K562 (cell line): ENCODE data around the gene CCDC93. TPM values are rescaled to one million over a fixed set of nuclear protein-coding genes. Genes with fewer than 3 reads are reported as not detected.
A peak's percentile ranks its signal among the peaks of the same experiment; 100 is the strongest.

ENCODE experiments used
- BHLHE40 ChIP-seq: IDR thresholded peaks from 2 replicates; pipeline ENCODE4 v1.6.1; 2011; ENCODE audit warnings: low read length, improper control_type of control experiment
- CSDE1 ChIP-seq, 2 experiments: fragments of 450-650 bp; IDR thresholded peaks; 2 replicates each; pipeline ENCODE4 v1.6.1; 2016; ENCODE audit warnings: mild to moderate bottlenecking in 1 of 2
- GTF3C2 ChIP-seq: IDR thresholded peaks from 3 replicates; pipeline ENCODE4 v1.6.1; 2011; ENCODE audit warnings: borderline replicate concordance, mild to moderate bottlenecking, moderate library complexity; ENCODE audit not compliant: insufficient read length; ENCODE audit errors: extremely low read depth
- HDGF ChIP-seq: fragments of 450-650 bp; IDR thresholded peaks from 2 replicates; pipeline ENCODE4 v1.6.1; 2016
- HLTF ChIP-seq: fragments of 450-650 bp; IDR thresholded peaks from 2 replicates; pipeline ENCODE4 v1.6.1; 2016
- KAT7 ChIP-seq: sonication (generic); formaldehyde crosslinking; IDR thresholded peaks from 2 replicates; pipeline ENCODE4 v1.8.0; 2022; ENCODE audit warnings: missing genetic modification reagents, mild to moderate bottlenecking, borderline replicate concordance
- NFE2 ChIP-seq: IDR thresholded peaks from 2 replicates; pipeline ENCODE4 v1.6.1; 2014; ENCODE audit warnings: antibody characterized with exemption, low read depth
- PML ChIP-seq: IDR thresholded peaks from 2 replicates; pipeline ENCODE4 v1.6.1; 2012; ENCODE audit warnings: low read length, inconsistent platforms
- PRMT5 ChIP-seq: sonication (generic); formaldehyde crosslinking; IDR thresholded peaks from 2 replicates; pipeline ENCODE4 v1.5.0; 2020; ENCODE audit warnings: missing genetic modification reagents
- RB1 ChIP-seq: fragments of 450-650 bp; IDR thresholded peaks from 2 replicates; pipeline ENCODE4 v1.6.1; 2017; ENCODE audit warnings: low read depth, mild to moderate bottlenecking
- RBBP5 ChIP-seq: fragments of 200-600 bp; sonication (generic); IDR thresholded peaks from 2 replicates; pipeline ENCODE4 v1.6.1; 2012; ENCODE audit warnings: borderline replicate concordance, mild to moderate bottlenecking, low read length, control low read depth, inconsistent platforms; ENCODE audit not compliant: insufficient read depth, poor library complexity, severe bottlenecking
- RBM15 ChIP-seq: fragments of 200-400 bp; formaldehyde crosslinking; IDR thresholded peaks from 2 replicates; pipeline ENCODE4 v1.6.1; 2018; ENCODE audit warnings: mild to moderate bottlenecking, low read length, moderate library complexity; ENCODE audit not compliant: insufficient read depth
- RFX5 ChIP-seq: IDR thresholded peaks from 2 replicates; pipeline ENCODE4 v1.6.1; 2011; ENCODE audit warnings: low read depth, mild to moderate bottlenecking, improper control_type of control experiment, low read length
- ZNF134 ChIP-seq: fragments of 250-450 bp; sonication (Bioruptor Pico); conservative IDR thresholded peaks from 2 replicates; pipeline ENCODE4 v1.4.0; 2020
- polyA plus RNA-seq, 8 experiments: library from polyadenylated mRNA; depleted of rRNA in 4 of 8; stranded (reverse) in 5 of 8; unstranded in 3 of 8; fragments of >200 nt; fragmentation: Nextera tagmentation in 2 of 8; fragmentation: Illumina TruSeq in 1 of 8; extraction: Ambion mirVana in 2 of 8; extraction: Trizol in 1 of 8; gene quantifications; 2 replicates each; pipeline versions ENCODE4 v1.2.1 to v1.2.3, GENCODE V29; 2011 to 2014; ENCODE audit warnings: inconsistent platforms in 1 of 8, missing spikeins in 1 of 8
- total RNA-seq, 7 experiments: library from RNA; depleted of rRNA in 6 of 7; stranded (reverse); fragments of >200 nt in 6 of 7; fragmentation: Illumina TruSeq in 2 of 7; extraction: Trizol in 2 of 7; gene quantifications; 2 replicates each; pipeline versions ENCODE4 v1.2.1 to v1.2.3, GENCODE V29; 2011 to 2021; ENCODE audit warnings: low replicate concordance in 1 of 7
- TF ChIP-seq, protein P1 (sequence below): fragments of 450-650 bp; IDR thresholded peaks from 2 replicates; pipeline ENCODE4 v1.6.1; 2016; ENCODE audit warnings: borderline replicate concordance
- TF ChIP-seq, protein P2 (sequence below): sonication (generic); formaldehyde crosslinking; IDR thresholded peaks from 2 replicates; pipeline ENCODE4 v1.9.0; 2022; ENCODE audit warnings: mild to moderate bottlenecking, missing genetic modification reagents
- TF ChIP-seq, protein P3 (sequence below): fragments of 450-650 bp; formaldehyde crosslinking; IDR thresholded peaks from 2 replicates; pipeline ENCODE4 v1.4.0; 2020; ENCODE audit warnings: mild to moderate bottlenecking, moderate library complexity

Gene CCDC93
- total and polyA plus RNA-seq, 9 of the 15 experiments (the other 6 are each of a cell fraction or from before 2014, with no cell fraction given): 3.3 to 19.3 (median 12.4) TPM

DNA sequence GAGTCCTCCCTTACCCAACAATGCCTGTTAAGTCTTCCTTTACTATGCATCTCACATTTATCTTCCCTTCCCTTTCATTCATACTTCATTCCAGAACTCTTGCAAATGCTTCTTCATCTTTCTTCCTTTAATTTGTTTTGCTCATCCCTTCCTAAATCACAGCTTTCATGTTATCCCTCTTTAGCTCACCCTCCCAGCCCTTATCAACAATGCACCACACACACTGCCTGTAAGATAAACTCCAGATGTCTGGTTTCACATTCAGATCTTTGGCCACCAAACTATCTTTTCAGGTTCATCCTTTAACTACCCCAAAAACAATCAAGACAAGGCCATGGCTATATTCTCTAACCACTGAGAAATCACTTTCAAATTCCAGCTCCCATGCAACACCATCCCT is 3.4 kb downstream of the CCDC93 start (continued):
- no peak for TF ChIP-seq CSDE1 (IDR thresholded peaks at IDR 0.05)
- TF ChIP-seq BHLHE40: no peak
- no peak for TF ChIP-seq RB1
- TF ChIP-seq RBBP5: no peak
- TF ChIP-seq PRMT5: no peak
- TF ChIP-seq HLTF: peak; percentile 57; the same call in 1 of the 2 replicates
- TF ChIP-seq HDGF: no peak
- no peak for TF ChIP-seq NFE2
- TF ChIP-seq, protein P1, sequence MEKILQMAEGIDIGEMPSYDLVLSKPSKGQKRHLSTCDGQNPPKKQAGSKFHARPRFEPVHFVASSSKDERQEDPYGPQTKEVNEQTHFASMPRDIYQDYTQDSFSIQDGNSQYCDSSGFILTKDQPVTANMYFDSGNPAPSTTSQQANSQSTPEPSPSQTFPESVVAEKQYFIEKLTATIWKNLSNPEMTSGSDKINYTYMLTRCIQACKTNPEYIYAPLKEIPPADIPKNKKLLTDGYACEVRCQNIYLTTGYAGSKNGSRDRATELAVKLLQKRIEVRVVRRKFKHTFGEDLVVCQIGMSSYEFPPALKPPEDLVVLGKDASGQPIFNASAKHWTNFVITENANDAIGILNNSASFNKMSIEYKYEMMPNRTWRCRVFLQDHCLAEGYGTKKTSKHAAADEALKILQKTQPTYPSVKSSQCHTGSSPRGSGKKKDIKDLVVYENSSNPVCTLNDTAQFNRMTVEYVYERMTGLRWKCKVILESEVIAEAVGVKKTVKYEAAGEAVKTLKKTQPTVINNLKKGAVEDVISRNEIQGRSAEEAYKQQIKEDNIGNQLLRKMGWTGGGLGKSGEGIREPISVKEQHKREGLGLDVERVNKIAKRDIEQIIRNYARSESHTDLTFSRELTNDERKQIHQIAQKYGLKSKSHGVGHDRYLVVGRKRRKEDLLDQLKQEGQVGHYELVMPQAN: no peak
- TF ChIP-seq PML: peak; percentile 66
- TF ChIP-seq, protein P2, sequence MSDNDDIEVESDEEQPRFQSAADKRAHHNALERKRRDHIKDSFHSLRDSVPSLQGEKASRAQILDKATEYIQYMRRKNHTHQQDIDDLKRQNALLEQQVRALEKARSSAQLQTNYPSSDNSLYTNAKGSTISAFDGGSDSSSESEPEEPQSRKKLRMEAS: no peak
- TF ChIP-seq RFX5: no peak
- TF ChIP-seq, protein P3, sequence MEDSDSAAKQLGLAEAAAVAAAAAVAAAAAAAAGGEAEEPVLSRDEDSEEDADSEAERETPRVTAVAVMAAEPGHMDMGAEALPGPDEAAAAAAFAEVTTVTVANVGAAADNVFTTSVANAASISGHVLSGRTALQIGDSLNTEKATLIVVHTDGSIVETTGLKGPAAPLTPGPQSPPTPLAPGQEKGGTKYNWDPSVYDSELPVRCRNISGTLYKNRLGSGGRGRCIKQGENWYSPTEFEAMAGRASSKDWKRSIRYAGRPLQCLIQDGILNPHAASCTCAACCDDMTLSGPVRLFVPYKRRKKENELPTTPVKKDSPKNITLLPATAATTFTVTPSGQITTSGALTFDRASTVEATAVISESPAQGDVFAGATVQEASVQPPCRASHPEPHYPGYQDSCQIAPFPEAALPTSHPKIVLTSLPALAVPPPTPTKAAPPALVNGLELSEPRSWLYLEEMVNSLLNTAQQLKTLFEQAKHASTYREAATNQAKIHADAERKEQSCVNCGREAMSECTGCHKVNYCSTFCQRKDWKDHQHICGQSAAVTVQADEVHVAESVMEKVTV (CRISPR knock-in tag): no peak
- TF ChIP-seq RBM15: no peak
- no peak for TF ChIP-seq ZNF134 (CRISPR knock-in tag)
- TF ChIP-seq GTF3C2: no peak
- TF ChIP-seq KAT7 (CRISPR knock-in tag): no peak
